Measurements from ENCODE around the gene ANKRD16.
"Not testable (repeated sequence)": the region's sequence is repeated elsewhere in the genome, so short reads cannot be mapped to it uniquely, and the experiment has no call there.

The ANKRD16 gene

DNA sequence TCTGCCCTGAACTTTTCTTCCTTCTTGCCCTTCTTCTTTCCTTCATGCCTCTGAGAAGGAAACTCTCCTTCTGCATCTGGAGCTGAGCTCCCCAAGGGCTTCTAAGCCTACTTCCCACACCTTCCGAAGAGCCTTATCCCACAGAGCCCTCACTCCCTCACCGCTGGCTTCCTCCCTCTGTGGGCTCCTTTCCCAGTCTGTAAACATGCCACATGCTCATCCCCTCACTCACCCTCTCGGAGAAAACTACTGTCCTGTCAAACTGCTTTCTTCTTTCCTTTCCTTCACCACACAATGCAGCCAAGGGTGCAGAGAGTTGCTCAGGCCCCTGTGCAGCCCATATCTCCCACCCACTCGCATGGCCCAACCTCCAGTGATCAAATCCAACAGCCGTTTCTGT lies 18.1 kb downstream of the ANKRD16 start:
- DNase-seq = no peak

GRCh38 chr10:5869156-5869555 lies 20.5 kb downstream of the ANKRD16 start:
- DNase-seq = no peak

DNA sequence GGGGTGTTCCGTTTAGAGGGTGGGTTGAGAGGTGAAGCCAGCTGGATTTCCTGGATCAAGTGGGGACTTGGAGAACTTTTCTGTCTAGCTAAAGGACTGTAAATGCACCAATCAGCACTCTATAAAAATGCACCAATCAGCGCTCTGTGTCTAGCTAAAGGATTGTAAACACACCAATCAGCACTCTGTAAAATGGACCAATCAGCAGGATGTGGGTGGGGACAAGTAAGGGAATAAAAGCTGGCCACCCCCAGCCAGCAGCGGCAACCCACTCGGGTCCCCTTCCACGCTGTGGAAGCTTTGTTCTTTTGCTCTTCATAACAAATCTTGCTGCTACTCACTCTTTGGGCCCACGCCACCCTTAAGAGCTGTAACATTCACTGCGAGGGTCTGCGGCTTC lies 21.3 kb downstream of the ANKRD16 start:
- DNase-seq = not testable (repeated sequence)

GRCh38 chr10:5867091-5867615 lies 22.5 kb downstream of the ANKRD16 start:
- DNase-seq = not testable (repeated sequence)

DNA sequence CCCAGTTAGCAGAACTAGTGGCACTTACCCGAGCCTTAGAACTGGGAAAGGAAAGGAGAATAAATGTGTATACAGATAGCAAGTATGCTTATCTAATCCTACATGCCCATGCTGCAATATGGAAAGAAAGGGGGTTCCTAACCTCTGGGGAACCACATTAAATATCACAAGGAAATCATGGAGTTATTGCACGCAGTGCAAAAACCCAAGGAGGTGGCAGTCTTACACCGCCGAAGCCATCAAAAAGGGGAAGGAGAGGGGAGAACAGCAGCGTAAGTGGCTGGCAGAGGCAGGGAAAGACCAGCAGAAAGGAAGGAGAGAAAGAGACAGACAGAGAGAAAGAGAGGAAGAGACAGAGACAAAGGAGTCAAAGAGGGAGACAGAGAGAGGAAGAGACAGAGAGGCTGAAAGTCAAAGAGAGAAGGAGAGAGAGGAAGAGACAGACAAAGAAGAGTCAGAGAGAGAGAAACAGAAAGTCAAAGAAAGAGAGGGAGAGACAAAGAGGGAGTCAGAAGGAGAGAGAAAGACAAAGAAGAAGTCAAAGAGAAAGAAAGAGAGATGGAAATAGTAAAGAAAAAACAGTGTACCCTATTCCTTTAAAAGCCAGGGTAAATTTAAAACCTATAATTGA lies 23.1 kb downstream of the ANKRD16 start:
- not testable (repeated sequence) for DNase-seq

- not testable (repeated sequence) for DNase-seq
These were observed 26.6 kb downstream of the ANKRD16 start for GRCh38 chr10:5862981-5863685.

- no peak for DNase-seq
These were observed 27.2 kb downstream of the ANKRD16 start for GRCh38 chr10:5862360-5862961.

DNA sequence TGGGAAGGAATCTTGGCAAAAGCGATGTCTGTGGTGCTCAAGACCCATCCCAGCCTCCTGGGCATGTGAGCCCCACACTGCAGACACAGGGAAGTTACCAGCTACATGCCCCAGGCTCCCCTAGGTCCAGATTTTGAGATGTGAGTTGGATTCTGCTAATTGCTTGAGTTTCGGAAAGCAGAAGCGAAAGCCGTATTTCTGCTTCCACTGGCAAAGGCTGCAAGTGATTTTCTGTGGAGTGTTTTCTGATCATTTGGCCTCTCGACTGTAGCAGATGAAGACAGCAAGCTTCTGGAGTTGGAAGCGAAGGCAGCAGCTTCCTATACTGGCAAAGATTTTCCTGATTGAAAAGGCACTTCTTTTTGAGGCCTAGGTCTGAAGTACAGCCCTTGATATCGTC lies 29.6 kb downstream of the ANKRD16 start:
- DNase-seq = no peak

DNA sequence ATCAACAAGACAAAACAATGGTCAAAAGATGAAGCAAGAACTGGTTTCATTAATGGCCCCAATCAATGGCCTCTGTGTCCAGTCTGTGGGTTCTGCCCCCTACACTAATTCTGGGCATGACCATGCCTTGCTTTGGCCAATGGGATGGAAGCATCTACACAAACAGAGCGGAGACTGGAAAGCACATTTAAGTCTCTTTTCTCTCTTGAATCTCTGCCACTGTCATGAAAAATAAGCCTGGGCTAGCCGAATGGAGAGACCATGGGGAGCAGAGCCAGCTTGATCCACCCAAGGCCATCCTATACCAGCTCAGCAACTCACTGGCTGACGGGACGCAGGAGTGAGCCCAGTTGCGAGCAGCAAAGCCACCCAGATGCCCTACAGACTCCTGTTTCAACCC lies 30.9 kb downstream of the ANKRD16 start:
- DNase-seq = no peak

GRCh38 chr10:5856701-5857004 lies 33.0 kb downstream of the ANKRD16 start:
- no peak for DNase-seq

- DNase-seq = no peak
These were observed 33.6 kb downstream of the ANKRD16 start for GRCh38 chr10:5855979-5856700.

DNA sequence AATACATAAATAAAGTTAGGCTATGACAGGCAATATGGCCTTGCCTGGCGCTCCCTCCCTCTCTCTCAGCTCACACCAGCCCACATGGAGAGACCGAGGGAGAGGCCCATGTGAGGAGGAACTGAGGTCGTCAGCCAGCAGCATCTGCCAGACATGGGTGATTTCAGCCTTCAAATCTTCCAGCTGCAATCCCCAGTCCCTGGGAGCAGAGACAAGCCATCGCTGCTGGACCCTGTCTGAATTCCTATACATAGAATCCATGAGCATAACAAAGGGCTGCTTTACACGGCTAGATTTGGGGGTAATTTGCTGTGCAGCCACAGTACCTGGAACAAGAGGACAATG lies 35.6 kb downstream of the ANKRD16 start:
- no peak for DNase-seq

DNA sequence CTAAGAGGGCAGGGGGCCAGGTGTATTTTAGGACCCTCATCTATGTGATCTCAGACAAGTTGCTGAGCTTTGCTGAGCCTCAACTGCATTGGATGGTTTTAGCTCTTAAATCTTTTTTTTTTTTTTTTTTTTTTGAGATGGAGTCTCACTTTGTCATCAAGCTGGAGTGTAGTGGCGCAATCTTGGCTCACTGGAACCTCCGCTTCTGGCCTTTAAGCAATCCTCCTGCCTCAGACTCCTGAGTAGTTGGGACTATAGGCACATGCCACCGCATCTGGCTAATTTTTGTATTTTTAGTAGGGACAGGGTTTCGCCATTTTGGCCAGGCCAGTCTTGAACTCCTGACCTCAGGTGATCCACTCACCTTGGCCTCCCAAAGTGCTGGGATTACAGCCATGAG lies 43.0 kb downstream of the ANKRD16 start:
- DNase-seq = not testable (repeated sequence)

DNA sequence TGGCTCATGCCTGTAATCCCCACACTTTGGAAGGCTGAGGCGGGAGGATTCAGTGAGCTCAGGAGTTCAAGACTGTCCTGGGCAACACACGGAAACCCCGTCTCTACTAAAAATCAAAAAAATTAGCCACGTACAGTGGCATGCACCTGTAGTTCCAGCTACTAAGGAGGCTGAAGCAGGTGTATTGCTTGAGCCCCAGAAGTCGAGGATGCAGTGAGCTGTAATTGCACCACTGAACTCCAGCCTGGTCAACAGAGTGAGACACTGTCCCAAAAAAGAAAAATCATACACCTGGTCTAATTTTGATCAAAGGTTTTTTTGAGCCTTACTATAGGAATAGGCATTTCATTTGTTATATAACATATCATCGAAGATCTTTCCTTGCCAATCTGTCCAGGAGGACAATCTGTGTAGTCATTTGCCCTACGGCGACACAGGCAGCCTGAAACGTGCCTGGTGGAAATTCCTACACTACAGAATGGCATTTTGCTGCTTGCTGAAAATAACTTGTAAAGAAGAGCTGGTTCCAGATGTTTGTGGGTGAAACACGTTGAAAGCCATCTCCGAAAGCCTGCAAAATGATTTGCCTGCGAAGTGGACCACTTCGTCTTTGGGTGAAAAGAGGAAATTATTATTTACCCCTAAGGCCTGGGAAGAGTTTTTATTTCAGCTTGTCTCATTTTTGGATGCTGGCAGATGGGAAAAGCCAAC lies 45.2 kb downstream of the ANKRD16 start:
- no peak for DNase-seq

- no peak for DNase-seq
These were observed 45.9 kb downstream of the ANKRD16 start for GRCh38 chr10:5843686-5844344.

- DNase-seq = no peak
These were observed 47.7 kb downstream of the ANKRD16 start for GRCh38 chr10:5841965-5842364.

DNA sequence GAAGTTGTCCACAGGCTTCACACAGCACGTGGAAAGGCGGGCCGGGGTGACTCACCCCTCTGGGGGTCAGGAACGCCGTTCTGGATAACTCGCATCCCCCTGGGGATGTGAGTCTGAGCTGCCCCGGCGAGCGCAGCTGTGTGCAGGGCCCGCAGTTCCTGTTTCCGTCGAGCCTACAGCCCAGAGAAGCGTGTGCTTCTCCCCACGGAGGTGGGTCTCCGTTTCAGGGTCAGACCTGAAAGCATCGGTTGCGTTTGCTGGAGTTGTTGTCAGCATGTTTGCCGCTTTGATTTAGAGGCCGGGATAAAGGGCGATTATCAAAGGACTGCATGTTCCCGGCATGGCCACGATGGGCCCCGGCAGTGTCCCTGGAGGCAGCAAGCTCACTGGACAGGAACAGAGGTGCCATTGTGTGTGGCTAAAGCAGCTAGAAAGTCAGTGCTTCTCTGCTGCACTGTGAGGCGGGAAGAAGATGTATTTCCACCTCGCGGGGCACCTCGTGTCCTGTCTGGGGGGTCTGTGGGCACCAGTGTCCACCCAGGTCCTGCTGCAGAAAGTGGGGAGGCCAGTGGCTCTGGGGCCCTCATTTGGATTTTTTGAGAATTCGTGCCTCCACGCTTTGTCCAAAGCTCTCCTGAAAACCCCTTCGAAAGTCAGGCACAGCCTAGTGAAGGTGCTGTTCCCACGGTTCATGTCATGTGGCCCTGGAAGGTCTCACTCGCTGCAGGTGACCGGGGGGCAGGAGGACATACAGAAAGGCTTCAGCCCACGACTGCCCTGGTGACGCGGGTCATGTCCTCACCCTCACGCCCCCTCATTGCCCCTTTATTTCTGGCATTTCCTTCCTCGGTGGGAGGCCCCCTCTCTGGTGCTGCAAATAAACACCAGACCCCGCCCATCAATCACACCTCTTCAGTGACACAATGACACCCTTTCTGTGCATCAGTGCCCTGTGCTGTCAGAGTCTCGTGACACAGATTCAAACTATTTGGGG lies 49.1 kb downstream of the ANKRD16 start:
- no peak for DNase-seq

DNA sequence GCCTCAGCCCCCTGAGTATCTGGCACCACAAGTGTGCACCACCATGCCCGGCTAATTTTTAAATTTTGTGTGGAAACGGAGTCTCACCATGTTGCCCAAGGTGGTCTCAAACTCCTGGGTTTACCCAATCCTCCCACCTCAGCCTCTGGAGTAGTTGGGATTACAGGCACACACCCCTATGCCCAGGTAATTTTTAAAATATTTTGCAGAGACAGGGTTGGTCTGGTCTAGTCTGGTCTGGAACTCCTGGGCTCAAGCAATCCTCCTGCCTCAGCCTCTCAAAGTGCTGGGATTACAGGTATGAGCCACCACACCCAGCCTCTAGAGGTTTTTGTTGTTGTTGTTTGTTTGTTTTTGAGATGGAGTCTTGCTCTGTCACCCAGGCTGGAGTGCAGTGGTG lies 53.5 kb downstream of the ANKRD16 start:
- DNase-seq = not testable (repeated sequence)

- no peak for DNase-seq
These were observed 54.1 kb downstream of the ANKRD16 start for GRCh38 chr10:5835446-5836095.

DNA sequence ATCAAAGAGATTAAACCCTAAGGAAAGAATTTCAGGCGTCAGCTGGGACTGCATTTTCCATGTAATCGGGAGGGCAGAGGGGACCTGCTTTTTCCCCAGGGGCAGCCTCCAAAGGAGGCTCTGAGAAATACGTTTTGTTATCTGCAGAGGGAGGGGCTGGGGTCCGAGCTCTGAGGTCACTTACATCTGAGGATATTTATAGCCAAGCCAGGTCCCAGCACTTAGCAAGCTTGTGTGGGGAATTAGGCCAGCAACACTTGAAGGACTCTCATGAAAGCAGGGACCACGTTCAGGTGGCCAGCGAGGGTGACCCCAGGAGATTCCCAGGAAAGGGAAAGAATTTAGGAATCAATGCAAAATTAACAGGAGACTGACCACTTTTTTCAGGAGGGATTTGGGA lies 55.9 kb downstream of the ANKRD16 start:
- DNase-seq = no peak

- no peak for DNase-seq
These were observed 56.7 kb downstream of the ANKRD16 start for GRCh38 chr10:5832946-5833345.

Measured in NCI-H524 (cell line).